Esophagus muscularis mucosa (tissue), 3 donors: ENCODE results near the gene ASCL2.

Experiments used
- POLR2A ChIP-seq: fragments of 450-650 bp; IDR thresholded peaks from one replicate; pipeline ENCODE4 v1.6.1; 2017; ENCODE audit warnings: antibody characterized with exemption, moderate library complexity, mild to moderate bottlenecking, low read depth
- TF ChIP-seq, protein P1 (sequence below), 3 experiments: fragments of 200-600 bp in 2 of 3; fragments of 450-650 bp in 1 of 3; sonication (generic) in 2 of 3; IDR thresholded peaks; one replicate each; pipeline ENCODE4 v1.5.1; 2017 to 2019; ENCODE audit warnings: antibody characterized with exemption in 3 of 3, mild to moderate bottlenecking in 2 of 3, moderate library complexity in 1 of 3

DNA sequence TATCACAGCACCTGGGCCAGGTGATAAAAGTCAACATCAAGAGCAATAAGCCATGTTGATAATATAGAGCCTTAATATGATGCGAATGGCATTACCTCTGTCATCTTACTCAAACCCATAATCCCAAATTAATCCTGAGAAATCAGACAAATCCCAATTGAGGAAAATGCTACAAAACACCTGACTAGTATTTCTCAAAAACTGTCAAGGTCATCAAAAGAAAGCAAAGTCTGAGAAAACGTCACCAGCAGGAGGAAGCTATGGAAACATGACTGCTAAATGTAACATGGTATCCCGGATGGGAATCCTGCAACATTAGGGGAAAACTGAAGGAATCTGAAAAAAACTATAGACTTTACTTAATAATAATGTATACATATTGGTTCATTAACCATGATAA, 29.6 kb downstream of the ASCL2 start:
- TF ChIP-seq, protein P1, sequence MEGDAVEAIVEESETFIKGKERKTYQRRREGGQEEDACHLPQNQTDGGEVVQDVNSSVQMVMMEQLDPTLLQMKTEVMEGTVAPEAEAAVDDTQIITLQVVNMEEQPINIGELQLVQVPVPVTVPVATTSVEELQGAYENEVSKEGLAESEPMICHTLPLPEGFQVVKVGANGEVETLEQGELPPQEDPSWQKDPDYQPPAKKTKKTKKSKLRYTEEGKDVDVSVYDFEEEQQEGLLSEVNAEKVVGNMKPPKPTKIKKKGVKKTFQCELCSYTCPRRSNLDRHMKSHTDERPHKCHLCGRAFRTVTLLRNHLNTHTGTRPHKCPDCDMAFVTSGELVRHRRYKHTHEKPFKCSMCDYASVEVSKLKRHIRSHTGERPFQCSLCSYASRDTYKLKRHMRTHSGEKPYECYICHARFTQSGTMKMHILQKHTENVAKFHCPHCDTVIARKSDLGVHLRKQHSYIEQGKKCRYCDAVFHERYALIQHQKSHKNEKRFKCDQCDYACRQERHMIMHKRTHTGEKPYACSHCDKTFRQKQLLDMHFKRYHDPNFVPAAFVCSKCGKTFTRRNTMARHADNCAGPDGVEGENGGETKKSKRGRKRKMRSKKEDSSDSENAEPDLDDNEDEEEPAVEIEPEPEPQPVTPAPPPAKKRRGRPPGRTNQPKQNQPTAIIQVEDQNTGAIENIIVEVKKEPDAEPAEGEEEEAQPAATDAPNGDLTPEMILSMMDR (IDR thresholded peaks at IDR 0.05): no peak
- no peak for TF ChIP-seq POLR2A
